ENCODE data around the gene ABL1. TPM values are rescaled to one million over a fixed set of nuclear protein-coding genes. Genes with fewer than 3 reads are reported as not detected.
"Not testable (repeated sequence)": the region's sequence is repeated elsewhere in the genome, so short reads cannot be mapped to it uniquely, and the experiment has no call there.

The ABL1 gene
- total RNA-seq, 1 experiment from 2014 or later = 57.2 TPM

- Histone ChIP-seq H3K27me3 (no peaks in the 10 kb centered on the region), H3K4me1 (peaks cover 29% of the 10 kb centered on the region), H3K36me3 (no peaks in the 10 kb centered on the region), H3K27ac (no peak overlapping the region), H3K4me3 (no peak overlapping the region), H3K9me3 (replicated peaks) (no peaks in the 10 kb centered on the region)
- no peak for DNase-seq
These were observed 2.6 kb downstream of the ABL1 start for GRCh38 chr9:130837643-130838042.

- peaks cover 19% of the 10 kb centered on the region for H3K4me1 ChIP-seq
- DNase-seq = no peak
- H3K36me3 ChIP-seq = no peaks in the 10 kb centered on the region
- no peaks in the 10 kb centered on the region for H3K9me3 ChIP-seq (replicated peaks)
- no peaks in the 10 kb centered on the region for H3K27me3 ChIP-seq
- H3K27ac ChIP-seq = no peak overlapping the region
- H3K4me3 ChIP-seq = no peak overlapping the region
These were observed 4.4 kb downstream of the ABL1 start for GRCh38 chr9:130839132-130840111.

- Histone ChIP-seq H3K36me3 (no peaks in the 10 kb centered on the region), H3K4me1 (peaks cover 39% of the 10 kb centered on the region), H3K27me3 (no peaks in the 10 kb centered on the region), H3K9me3 (replicated peaks) (no peaks in the 10 kb centered on the region), H3K4me3 (no peak overlapping the region), H3K27ac (no peak overlapping the region)
- DNase-seq = no peak
These were observed 7.5 kb downstream of the ABL1 start for GRCh38 chr9:130842545-130842944.

DNA sequence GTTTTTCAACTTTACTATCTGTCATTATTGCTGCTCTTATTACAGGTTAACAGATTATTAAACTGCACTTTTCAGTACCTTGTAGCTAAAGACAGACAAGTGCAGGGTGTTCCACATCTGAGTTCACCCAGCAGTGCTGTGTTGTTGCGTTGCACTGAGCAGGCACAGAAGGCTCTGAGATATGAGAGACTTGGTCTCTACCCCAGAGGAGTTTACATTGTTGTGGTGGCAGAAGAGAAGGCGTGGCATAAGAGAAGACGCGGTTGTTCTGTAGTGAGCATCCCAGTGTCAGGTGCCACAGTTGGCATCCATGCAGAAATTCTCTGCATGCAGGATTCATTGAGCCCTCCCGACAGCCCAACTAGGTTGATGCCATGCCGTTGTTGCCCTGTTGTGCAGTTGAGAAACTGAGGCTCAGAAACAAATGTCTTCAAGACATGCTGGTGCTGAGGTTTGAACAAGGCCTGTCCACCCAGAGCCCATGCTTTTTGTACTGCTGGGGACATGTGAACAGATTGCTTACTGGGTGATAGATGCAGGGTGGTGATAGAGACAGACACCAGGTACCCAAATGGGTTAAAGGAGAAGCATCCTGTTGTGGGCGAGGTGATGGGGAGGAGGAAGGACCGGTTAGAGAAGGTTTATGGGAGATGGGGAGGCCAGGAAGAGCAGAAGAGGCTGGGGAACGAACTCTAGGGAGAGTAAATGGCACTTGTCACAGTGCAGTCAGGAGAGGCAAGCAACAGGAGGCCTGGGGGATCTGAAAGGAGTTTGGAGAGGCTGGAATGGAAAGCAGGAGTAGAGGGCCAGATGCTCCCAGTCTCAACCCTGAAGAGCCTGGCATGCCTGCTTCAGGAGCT is 8.2 kb downstream of the ABL1 start:
- Histone ChIP-seq H3K9me3 (replicated peaks) (no peaks in the 10 kb centered on the region), H3K36me3 (no peaks in the 10 kb centered on the region), H3K4me1 (peaks cover 37% of the 10 kb centered on the region), H3K4me3 (no peak overlapping the region), H3K27ac (no peak overlapping the region), H3K27me3 (no peaks in the 10 kb centered on the region)
- DNase-seq = no peak

DNA sequence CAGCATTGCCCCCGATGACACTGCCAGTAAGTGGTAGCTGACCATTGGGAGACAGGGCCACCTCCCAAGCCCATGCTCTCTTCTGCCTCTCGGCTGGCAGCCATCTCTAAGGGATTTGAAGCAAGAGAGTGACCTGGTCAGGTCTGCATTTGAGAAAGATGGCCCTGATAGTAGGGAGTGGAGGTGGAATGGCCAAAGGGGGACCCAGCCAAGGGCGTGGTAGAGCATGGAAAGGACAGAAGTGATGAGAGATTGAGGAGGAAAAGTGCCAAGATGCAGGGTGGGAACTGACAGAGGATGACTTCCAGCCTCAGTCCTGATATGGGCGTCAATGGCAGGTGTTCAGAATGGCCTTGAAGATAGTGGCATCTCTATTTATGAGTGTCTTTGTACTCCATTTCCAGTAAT is 9.0 kb downstream of the ABL1 start:
- no peak overlapping the region for H3K4me3 ChIP-seq
- no peaks in the 10 kb centered on the region for H3K27me3 ChIP-seq
- peaks cover 37% of the 10 kb centered on the region for H3K4me1 ChIP-seq
- DNase-seq = no peak
- H3K27ac ChIP-seq = no peak overlapping the region
- no peaks in the 10 kb centered on the region for H3K9me3 ChIP-seq (replicated peaks)
- H3K36me3 ChIP-seq = no peaks in the 10 kb centered on the region

GRCh38 chr9:130845254-130845653 is 10.2 kb downstream of the ABL1 start:
- Histone ChIP-seq H3K4me1 (peaks cover 35% of the 10 kb centered on the region), H3K27ac (peak overlapping the region; percentile 65), H3K4me3 (no peak overlapping the region), H3K36me3 (no peaks in the 10 kb centered on the region), H3K9me3 (replicated peaks) (no peaks in the 10 kb centered on the region), H3K27me3 (no peaks in the 10 kb centered on the region)
- peak; percentile 52 to 62 for DNase-seq

GRCh38 chr9:130845901-130846481 is 10.9 kb downstream of the ABL1 start:
- H3K9me3 ChIP-seq (replicated peaks) = no peaks in the 10 kb centered on the region
- H3K36me3 ChIP-seq = no peaks in the 10 kb centered on the region
- H3K4me1 ChIP-seq = peaks cover 35% of the 10 kb centered on the region
- peak overlapping the region; percentile 4 for H3K4me3 ChIP-seq
- no peaks in the 10 kb centered on the region for H3K27me3 ChIP-seq
- H3K27ac ChIP-seq = peak overlapping the region; percentile 65
- peak; percentile 93 to 96 for DNase-seq

DNA sequence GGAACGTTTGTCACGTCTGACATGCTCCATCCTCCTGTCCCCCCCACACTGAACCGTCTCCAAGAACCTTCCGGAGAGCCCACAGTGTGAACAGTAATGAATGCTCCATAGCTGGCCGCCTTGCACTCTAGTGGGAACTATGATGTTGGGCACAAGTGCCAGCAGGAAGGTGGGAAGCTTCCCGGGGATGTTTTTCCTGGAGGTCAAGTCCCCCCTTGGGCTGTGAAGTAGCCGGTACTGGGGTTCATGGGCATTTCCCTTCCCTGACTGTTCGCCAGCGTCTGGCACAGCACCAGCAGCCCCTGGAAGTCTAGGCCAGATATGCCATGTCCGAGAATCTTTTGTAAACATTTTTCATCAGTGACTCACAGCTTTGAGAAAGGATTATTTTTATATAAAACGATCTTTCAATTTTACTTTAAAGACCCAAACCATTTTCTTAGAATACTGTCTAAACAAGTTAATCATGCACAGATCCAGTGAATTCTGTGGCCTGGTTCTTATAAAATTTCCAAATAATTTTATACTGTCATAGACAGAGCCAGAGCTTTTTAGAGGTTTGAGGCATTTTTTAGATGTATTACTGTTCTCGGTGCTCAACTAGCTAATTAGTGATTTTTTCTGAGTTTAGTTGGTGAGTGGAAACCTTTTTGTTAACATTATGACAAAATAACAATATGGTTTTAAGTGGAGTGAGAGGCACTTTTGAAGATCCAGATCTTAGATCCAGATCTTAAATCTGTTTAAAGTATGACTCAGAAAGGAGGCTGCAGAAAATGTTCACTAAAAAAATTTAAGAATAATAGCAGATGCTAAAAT is 11.6 kb downstream of the ABL1 start:
- Histone ChIP-seq H3K9me3 (replicated peaks) (no peaks in the 10 kb centered on the region), H3K27ac (peak overlapping the region; percentile 65), H3K4me3 (peak overlapping the region; percentile 4), H3K36me3 (no peaks in the 10 kb centered on the region), H3K27me3 (no peaks in the 10 kb centered on the region), H3K4me1 (peaks cover 35% of the 10 kb centered on the region)
- DNase-seq = peak; percentile 63 to 69

- H3K4me3 ChIP-seq = no peak overlapping the region
- no peaks in the 10 kb centered on the region for H3K27me3 ChIP-seq
- no peak for DNase-seq
- H3K27ac ChIP-seq = peak overlapping the region; percentile 65; the same call in 1 of the 2 replicates
- H3K4me1 ChIP-seq = peaks cover 35% of the 10 kb centered on the region
- no peaks in the 10 kb centered on the region for H3K36me3 ChIP-seq
- H3K9me3 ChIP-seq (replicated peaks) = no peaks in the 10 kb centered on the region
These were observed 12.5 kb downstream of the ABL1 start for GRCh38 chr9:130847306-130848217.

GRCh38 chr9:130848514-130848913 is 13.5 kb downstream of the ABL1 start:
- DNase-seq; H3K36me3 ChIP-seq; H3K27ac ChIP-seq; H3K27me3 ChIP-seq; H3K4me3 ChIP-seq; H3K9me3 ChIP-seq (replicated peaks): not testable (repeated sequence)
- peaks cover 37% of the 10 kb centered on the region for H3K4me1 ChIP-seq

DNA sequence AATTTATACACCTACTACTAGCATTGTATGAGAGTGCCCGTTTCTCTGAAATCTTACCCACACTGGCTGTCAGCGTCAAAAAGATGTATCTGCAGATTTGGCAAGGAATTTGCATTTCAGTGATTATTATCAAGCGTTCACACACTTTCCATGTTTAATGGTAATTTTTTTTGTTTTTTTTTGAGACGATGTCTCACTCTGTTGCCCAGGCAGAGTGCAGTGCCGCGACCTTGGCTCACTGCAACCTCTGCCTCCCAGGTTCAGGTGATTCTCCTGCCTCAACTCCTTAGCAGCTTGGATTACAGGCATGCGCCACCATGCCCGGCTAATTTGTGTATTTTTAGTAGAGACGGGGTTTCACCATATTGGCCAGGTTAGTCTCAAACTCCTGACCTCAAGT is 14.3 kb downstream of the ABL1 start:
- Histone ChIP-seq H3K27me3 (no peaks in the 10 kb centered on the region), H3K36me3 (peaks cover under 1% of the 10 kb centered on the region; the same call in 1 of the 2 replicates), H3K4me3 (no peak overlapping the region), H3K4me1 (peaks cover 41% of the 10 kb centered on the region), H3K27ac (no peak overlapping the region), H3K9me3 (replicated peaks) (no peaks in the 10 kb centered on the region)
- no peak for DNase-seq

DNA sequence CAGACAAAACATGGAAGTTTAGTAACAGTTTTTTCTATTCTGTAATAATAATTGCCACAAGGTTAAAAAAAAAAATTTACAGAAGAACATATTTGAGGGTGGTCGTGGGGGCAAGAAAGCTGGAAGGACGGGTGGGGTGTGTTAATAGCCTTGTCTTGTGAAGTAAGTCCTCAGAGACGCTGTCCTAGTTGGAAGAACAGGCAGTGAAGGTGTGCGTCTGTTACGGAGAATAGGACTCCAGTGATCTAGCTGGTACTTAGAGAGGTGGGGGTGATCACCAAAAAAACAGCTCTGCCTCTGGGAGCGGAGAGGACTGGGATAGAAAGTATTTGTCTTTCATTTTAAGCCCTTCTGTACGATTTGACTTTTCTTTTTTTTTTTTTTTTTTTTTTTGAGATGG is 17.7 kb downstream of the ABL1 start:
- no peak overlapping the region for H3K4me3 ChIP-seq
- peaks cover 29% of the 10 kb centered on the region for H3K36me3 ChIP-seq
- peaks cover 21% of the 10 kb centered on the region for H3K4me1 ChIP-seq
- no peaks in the 10 kb centered on the region for H3K27me3 ChIP-seq
- no peaks in the 10 kb centered on the region for H3K9me3 ChIP-seq (replicated peaks)
- H3K27ac ChIP-seq = no peak overlapping the region
- no peak for DNase-seq

- Histone ChIP-seq H3K27ac (peak overlapping the region; percentile 15; the same call in 1 of the 2 replicates), H3K4me1 (peaks cover 31% of the 10 kb centered on the region), H3K4me3 (no peak overlapping the region), H3K9me3 (replicated peaks) (no peaks in the 10 kb centered on the region), H3K27me3 (no peaks in the 10 kb centered on the region), H3K36me3 (peaks cover 34% of the 10 kb centered on the region)
- peak; percentile 89 to 96 for DNase-seq
These were observed 19.0 kb downstream of the ABL1 start for GRCh38 chr9:130854092-130854491.

Data from SJCRH30 (cell line).